SJCRH30 (cell line): ENCODE data around the gene MIS18BP1. TPM values are rescaled to one million over a fixed set of nuclear protein-coding genes. Genes with fewer than 3 reads are reported as not detected.
"Not testable (repeated sequence)": the region's sequence is repeated elsewhere in the genome, so short reads cannot be mapped to it uniquely, and the experiment has no call there.

Experiments
- DNase-seq, 2 experiments: peaks; one replicate each; pipeline ENCODE4 v3.0.0-alpha.2; 2015 to 2020
- H3K27ac ChIP-seq: fragments of 250-450 bp; sonication (Bioruptor Pico); 2 replicates; pipeline ENCODE4 v1.5.1; 2020; ENCODE audit warnings: mild to moderate bottlenecking, moderate library complexity
- H3K27me3 ChIP-seq: fragments of 250-450 bp; sonication (Bioruptor Pico); 2 replicates; pipeline ENCODE4 v1.5.1; 2020; ENCODE audit warnings: mild to moderate bottlenecking, moderate library complexity
- H3K36me3 ChIP-seq: fragments of 250-450 bp; sonication (Bioruptor Pico); 2 replicates; pipeline ENCODE4 v1.5.1; 2020; ENCODE audit warnings: mild to moderate bottlenecking, moderate library complexity
- H3K4me1 ChIP-seq: fragments of 250-450 bp; sonication (Bioruptor Pico); 2 replicates; pipeline ENCODE4 v1.5.1; 2020; ENCODE audit warnings: mild to moderate bottlenecking, moderate library complexity
- H3K4me3 ChIP-seq: fragments of 250-450 bp; sonication (Bioruptor Pico); 2 replicates; pipeline ENCODE4 v1.5.1; 2020; ENCODE audit warnings: mild to moderate bottlenecking, moderate library complexity
- H3K9me3 ChIP-seq: fragments of 250-450 bp; sonication (Bioruptor Pico); replicated peaks from 2 replicates; pipeline ENCODE4 v1.5.1; 2020; ENCODE audit warnings: mild to moderate bottlenecking, moderate library complexity
- total RNA-seq: library from RNA; depleted of rRNA; stranded (reverse); fragments of >200 nt; shearing (Covaris generic); gene quantifications from 2 replicates; pipeline ENCODE4 v1.2.3, GENCODE V29; 2014; rRNA removed

MIS18BP1 gene
- total RNA-seq, result 39.1 and 55.0 TPM in 2 replicates

GRCh38 chr14:45253070-45253753 lies at the start of gene MIS18BP1:
Gene MIS18BP1, minus strand, starts transcription at chr14:45253202. Its CDS starts 5,916 bp downstream, at chr14:45247286.
- peak within 1 kb of the TSS; percentile 84 for H3K4me3 ChIP-seq
- peak; percentile 92 to 94 for DNase-seq
- H3K4me1 ChIP-seq, result 0 out of 2 replicates have a peak, but pooled peaks cover 6% of the 10 kb centered on the region
- no peaks in the 10 kb centered on the region for H3K36me3 ChIP-seq
- H3K9me3 ChIP-seq, result peaks cover 7% of the 10 kb centered on the region
- H3K27ac ChIP-seq, result peak within 1 kb of the TSS; percentile 68
- no peaks in the 10 kb centered on the region for H3K27me3 ChIP-seq

DNA sequence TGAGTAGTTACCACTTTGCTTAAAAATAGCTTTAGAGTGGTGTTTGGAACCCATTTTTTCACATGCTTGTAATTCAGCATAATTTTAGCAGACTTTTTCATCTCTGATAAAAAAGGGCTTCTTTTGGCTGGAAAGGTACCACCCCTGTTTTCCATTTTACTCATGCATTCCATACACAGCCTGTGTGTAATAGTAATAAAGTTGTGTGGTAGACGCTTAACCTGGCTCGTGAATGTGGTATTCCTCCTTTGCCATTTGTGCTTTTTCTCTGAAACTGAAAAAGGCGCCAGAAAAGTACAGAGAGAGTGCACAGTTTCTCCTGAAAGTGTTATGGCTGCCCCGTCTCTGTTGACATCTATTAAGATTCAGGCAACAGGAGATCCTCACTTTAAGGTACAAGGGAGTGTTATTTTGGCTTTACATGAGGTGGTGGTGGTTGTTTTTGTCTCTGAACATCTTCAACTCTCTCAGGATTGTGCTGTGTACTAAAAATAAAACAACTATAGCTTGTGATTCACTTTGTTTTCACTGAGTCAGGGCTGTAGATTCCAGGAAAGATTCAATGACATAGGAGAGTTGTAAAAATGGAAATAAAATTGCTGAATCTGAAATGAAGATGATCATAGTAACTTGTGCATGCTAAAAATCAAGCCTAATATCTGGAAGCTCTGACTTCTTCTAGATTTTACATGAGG lies 45.6 kb upstream of the MIS18BP1 start:
- no peaks in the 10 kb centered on the region for H3K9me3 ChIP-seq
- H3K4me1 ChIP-seq, result no peaks in the 10 kb centered on the region
- H3K27me3 ChIP-seq, result no peaks in the 10 kb centered on the region
- no peak overlapping the region for H3K4me3 ChIP-seq
- DNase-seq, result no peak
- no peak overlapping the region for H3K27ac ChIP-seq
- no peaks in the 10 kb centered on the region for H3K36me3 ChIP-seq

DNA sequence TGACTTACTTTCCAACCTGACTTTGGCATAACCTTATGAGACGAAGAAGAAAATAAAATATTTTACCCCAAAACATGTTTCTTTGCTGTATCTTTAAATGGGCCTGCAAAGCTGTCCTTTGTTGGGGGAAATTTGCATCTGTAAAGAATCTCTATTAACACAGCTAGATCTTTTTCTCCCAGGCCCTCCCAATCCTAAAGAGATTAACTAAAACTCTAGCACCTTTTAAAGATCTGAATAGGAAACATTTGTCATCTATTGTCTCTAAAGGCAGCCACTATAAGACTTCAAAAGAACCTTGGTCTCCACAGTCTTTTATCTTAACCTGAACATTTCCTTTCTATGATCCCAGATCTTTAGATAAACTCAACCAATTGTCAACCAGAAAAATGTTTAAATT lies 41.8 kb upstream of the MIS18BP1 start:
- H3K36me3 ChIP-seq, H3K9me3 ChIP-seq, H3K4me1 ChIP-seq, H3K4me3 ChIP-seq, H3K27me3 ChIP-seq, DNase-seq, H3K27ac ChIP-seq: not testable (repeated sequence)

GRCh38 chr14:45290547-45290946 lies 37.5 kb upstream of the MIS18BP1 start:
- DNase-seq, result no peak
- Histone ChIP-seq H3K4me3 (no peak overlapping the region), H3K36me3 (no peaks in the 10 kb centered on the region), H3K27me3 (no peaks in the 10 kb centered on the region), H3K9me3 (no peaks in the 10 kb centered on the region; the same call in 1 of the 2 replicates), H3K27ac (no peak overlapping the region), H3K4me1 (no peaks in the 10 kb centered on the region)

GRCh38 chr14:45287610-45288009 lies 34.6 kb upstream of the MIS18BP1 start:
- Histone ChIP-seq H3K27me3 (no peaks in the 10 kb centered on the region), H3K27ac (no peak overlapping the region), H3K9me3 (no peaks in the 10 kb centered on the region; the same call in 1 of the 2 replicates), H3K4me1 (no peaks in the 10 kb centered on the region), H3K4me3 (no peak overlapping the region), H3K36me3 (no peaks in the 10 kb centered on the region)
- no peak for DNase-seq

GRCh38 chr14:45284802-45285201 lies 31.8 kb upstream of the MIS18BP1 start:
- peak in 1 of 2 experiments; percentile 16 for DNase-seq
- no peaks in the 10 kb centered on the region for H3K27me3 ChIP-seq
- no peak overlapping the region for H3K27ac ChIP-seq
- H3K36me3 ChIP-seq, result no peaks in the 10 kb centered on the region
- no peaks in the 10 kb centered on the region for H3K9me3 ChIP-seq
- no peaks in the 10 kb centered on the region for H3K4me1 ChIP-seq
- no peak overlapping the region for H3K4me3 ChIP-seq

DNA sequence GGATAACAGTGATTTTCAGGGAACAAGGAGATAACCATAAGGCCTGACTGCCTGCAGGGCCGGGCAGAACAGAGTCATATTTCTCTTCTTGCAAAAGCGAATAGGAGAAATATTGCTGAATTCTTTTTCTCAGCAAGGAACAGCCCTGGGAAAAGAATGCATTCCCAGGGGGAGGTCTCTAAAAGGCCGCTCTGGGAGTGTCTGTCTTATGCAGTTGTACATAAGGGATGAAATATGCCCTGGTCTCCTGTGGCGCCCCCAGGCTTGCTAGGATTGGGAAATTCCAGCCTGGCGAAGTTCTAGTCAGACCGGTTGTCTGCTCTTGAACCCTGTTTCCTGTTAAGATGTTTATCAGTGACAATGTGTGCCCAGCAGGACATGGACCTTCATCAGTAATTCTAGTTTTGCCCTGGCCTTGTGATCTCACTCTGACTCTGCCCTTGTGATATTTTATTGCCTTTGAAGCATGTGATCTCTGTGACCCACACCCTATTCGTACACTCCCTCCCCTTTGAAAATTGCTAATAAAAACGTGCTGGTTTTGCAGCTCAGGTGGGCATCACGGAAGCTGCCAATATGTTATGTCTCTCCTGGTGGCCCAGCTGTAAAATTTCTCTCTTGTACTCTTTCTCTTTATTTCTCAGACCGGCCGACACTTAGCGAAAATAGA lies 28.9 kb upstream of the MIS18BP1 start:
- H3K27ac ChIP-seq, H3K9me3 ChIP-seq, DNase-seq, H3K4me1 ChIP-seq, H3K4me3 ChIP-seq, H3K27me3 ChIP-seq, H3K36me3 ChIP-seq: not testable (repeated sequence)

DNA sequence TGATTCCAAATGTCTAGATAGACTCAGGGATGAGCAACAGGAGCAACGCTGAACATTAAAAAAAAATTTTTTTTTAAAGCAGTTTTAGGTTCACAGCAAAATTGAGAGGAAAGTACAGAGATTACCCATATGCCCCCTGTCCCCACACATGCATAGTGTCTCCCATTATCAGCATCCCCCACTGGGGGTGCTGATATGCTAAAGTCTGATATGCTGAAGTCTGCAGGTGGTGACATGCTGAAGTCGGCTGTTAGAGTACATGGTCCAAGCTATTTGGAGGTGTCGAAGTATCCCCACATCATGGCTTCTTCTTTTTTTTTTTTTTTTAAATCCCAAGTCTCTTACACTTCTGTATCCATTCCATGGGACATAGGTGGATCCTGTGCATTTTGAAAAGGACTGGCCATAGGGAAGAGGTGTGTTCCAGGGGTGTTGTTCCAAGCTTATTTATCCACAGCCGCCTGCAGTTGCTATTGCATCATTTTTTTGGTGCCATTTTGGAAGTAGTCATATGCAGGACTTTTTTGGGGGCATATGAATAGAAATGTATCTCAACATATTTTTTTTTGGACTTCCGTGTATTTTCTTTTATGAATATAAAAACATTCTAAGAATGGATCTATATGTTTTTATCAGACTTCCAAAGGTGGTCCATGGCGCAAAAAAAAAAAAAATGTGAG lies 19.0 kb upstream of the MIS18BP1 start:
- Histone ChIP-seq H3K4me3 (no peak overlapping the region), H3K27me3 (no peaks in the 10 kb centered on the region), H3K36me3 (no peaks in the 10 kb centered on the region), H3K4me1 (no peaks in the 10 kb centered on the region), H3K9me3 (no peaks in the 10 kb centered on the region), H3K27ac (no peak overlapping the region)
- no peak for DNase-seq

- Histone ChIP-seq H3K4me3 (no peak overlapping the region), H3K27me3 (no peaks in the 10 kb centered on the region), H3K4me1 (no peaks in the 10 kb centered on the region), H3K36me3 (no peaks in the 10 kb centered on the region), H3K27ac (no peak overlapping the region), H3K9me3 (no peaks in the 10 kb centered on the region)
- no peak for DNase-seq
Observed at GRCh38 chr14:45270031-45270430, 17.0 kb upstream of the MIS18BP1 start.

DNA sequence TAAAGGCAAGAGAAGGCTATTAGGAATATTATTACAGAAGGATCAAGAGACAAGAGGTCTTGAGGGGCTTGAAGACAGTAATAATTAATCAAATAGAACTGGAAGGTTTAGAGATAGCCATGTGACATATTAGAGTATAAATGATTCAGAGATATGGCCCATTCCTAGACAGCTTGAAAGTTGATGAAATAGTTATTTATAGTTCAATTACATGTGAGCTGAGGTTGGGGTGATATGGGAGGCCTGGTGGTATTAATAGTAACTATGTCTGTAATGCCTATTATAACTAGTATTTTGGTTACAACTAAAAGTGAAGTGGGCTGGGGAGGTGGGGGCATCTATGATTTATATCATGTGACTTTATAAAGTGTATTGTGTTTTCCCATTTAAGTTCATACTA lies 14.1 kb upstream of the MIS18BP1 start:
- no peak overlapping the region for H3K27ac ChIP-seq
- DNase-seq, result no peak
- no peaks in the 10 kb centered on the region for H3K4me1 ChIP-seq

GRCh38 chr14:45262637-45263036 lies 9.6 kb upstream of the MIS18BP1 start:
- DNase-seq, result no peak
- peaks cover 9% of the 10 kb centered on the region for H3K9me3 ChIP-seq
- no peak overlapping the region for H3K27ac ChIP-seq
- no peaks in the 10 kb centered on the region for H3K4me1 ChIP-seq
- H3K27me3 ChIP-seq, result no peaks in the 10 kb centered on the region; the same call in 1 of the 2 replicates
- no peak overlapping the region for H3K4me3 ChIP-seq
- H3K36me3 ChIP-seq, result no peaks in the 10 kb centered on the region

More for the DNA sequence above, 14.1 kb upstream of the MIS18BP1 start:
- H3K27me3 ChIP-seq, result no peaks in the 10 kb centered on the region; the same call in 1 of the 2 replicates
- no peaks in the 10 kb centered on the region; the same call in 1 of the 2 replicates for H3K9me3 ChIP-seq
- no peaks in the 10 kb centered on the region for H3K36me3 ChIP-seq
- no peak overlapping the region for H3K4me3 ChIP-seq

DNA sequence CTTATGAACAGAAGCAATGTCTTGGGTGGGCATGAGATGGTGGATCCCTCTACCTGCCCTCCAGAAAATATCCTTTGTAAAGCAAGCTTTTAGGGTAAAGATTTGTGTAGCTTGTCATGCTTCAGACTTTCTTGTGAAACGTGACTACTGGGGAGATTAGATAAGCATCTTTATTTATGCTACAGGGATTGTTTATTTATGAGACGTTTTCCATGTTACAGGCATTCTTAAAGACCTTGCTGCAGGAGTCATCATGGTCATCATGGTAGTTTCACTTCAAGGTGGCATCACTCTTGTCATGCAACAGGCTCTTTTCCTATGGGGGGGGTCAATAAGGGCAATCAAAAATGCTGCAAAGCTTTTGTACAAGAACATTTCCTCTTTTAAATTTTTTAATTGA lies 8.2 kb upstream of the MIS18BP1 start:
- Histone ChIP-seq H3K4me3 (no peak overlapping the region), H3K4me1 (no peaks in the 10 kb centered on the region), H3K9me3 (peaks cover 10% of the 10 kb centered on the region), H3K27ac (no peak overlapping the region), H3K36me3 (no peaks in the 10 kb centered on the region), H3K27me3 (no peaks in the 10 kb centered on the region; the same call in 1 of the 2 replicates)
- DNase-seq, result no peak

DNA sequence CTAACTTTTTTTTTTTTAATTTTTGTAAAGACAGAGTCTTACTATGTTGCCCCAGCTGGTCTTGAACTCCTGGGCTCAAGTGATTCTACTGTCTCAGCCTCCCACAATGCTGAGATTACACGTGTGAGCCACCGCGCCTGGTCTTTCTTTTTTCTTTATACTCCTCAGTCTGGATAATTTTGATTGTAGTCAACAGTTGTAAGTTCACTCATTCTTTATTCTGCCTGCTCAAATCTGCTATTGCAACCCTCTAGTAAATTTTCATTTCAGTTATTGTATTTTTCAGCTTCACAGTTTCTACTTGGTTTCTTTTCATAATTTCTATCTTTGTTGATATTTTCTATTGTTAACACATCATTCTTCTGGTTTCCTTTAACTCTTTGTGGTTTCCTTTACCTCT lies 5.8 kb upstream of the MIS18BP1 start:
- H3K4me3 ChIP-seq, result no peak overlapping the region
- no peak overlapping the region for H3K27ac ChIP-seq
- no peak for DNase-seq
- H3K27me3 ChIP-seq, result no peaks in the 10 kb centered on the region; the same call in 1 of the 2 replicates
- H3K9me3 ChIP-seq, result peaks cover 10% of the 10 kb centered on the region
- no peaks in the 10 kb centered on the region for H3K4me1 ChIP-seq
- H3K36me3 ChIP-seq, result no peaks in the 10 kb centered on the region

- H3K4me3 ChIP-seq, result no peak overlapping the region
- no peaks in the 10 kb centered on the region for H3K36me3 ChIP-seq
- peaks cover 10% of the 10 kb centered on the region for H3K9me3 ChIP-seq
Observed at GRCh38 chr14:45258073-45258472, 5.1 kb upstream of the MIS18BP1 start.

More at GRCh38 chr14:45258073-45258472, 5.1 kb upstream of the MIS18BP1 start:
- DNase-seq, result no peak
- H3K27ac ChIP-seq, result no peak overlapping the region
- no peaks in the 10 kb centered on the region; the same call in 1 of the 2 replicates for H3K27me3 ChIP-seq
- H3K4me1 ChIP-seq, result no peaks in the 10 kb centered on the region
